Adrenal gland (tissue), 5 donors: ENCODE data around the gene CC2D1A.

ENCODE experiments used
- POLR2A ChIP-seq, 2 donors: fragments of 450-650 bp; IDR thresholded peaks; one replicate each; pipeline ENCODE4 v1.6.1; 2017; ENCODE audit warnings: antibody characterized with exemption in 2 of 2, mild to moderate bottlenecking in 2 of 2, moderate library complexity in 1 of 2
- TF ChIP-seq, protein P1 (sequence below), 6 experiments: fragments of 450-650 bp in 4 of 6; fragments of 200-600 bp in 2 of 6; sonication (generic) in 1 of 6; IDR thresholded peaks; 1 replicate in 5 of 6; 2 replicates in 1 of 6; pipeline versions ENCODE4 v1.5.1 to v1.8.0; 2016 to 2021; ENCODE audit warnings: antibody characterized with exemption in 6 of 6, mild to moderate bottlenecking in 2 of 6, moderate library complexity in 1 of 6
- donor health status: DM: no; HTN: no; CAD: no.

GRCh38 chr19:13934785-13935109, 28.7 kb downstream of the CC2D1A start:
- TF ChIP-seq, protein P1, sequence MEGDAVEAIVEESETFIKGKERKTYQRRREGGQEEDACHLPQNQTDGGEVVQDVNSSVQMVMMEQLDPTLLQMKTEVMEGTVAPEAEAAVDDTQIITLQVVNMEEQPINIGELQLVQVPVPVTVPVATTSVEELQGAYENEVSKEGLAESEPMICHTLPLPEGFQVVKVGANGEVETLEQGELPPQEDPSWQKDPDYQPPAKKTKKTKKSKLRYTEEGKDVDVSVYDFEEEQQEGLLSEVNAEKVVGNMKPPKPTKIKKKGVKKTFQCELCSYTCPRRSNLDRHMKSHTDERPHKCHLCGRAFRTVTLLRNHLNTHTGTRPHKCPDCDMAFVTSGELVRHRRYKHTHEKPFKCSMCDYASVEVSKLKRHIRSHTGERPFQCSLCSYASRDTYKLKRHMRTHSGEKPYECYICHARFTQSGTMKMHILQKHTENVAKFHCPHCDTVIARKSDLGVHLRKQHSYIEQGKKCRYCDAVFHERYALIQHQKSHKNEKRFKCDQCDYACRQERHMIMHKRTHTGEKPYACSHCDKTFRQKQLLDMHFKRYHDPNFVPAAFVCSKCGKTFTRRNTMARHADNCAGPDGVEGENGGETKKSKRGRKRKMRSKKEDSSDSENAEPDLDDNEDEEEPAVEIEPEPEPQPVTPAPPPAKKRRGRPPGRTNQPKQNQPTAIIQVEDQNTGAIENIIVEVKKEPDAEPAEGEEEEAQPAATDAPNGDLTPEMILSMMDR (IDR thresholded peaks at IDR 0.05) = no peak
- no peak for TF ChIP-seq POLR2A (IDR thresholded peaks at IDR 0.05)
